HEK293 (cell line): ENCODE measurements around the gene SLITRK5.

ENCODE experiments used
- PRDM10 ChIP-seq: fragments of 450-650 bp; formaldehyde crosslinking; IDR thresholded peaks from 2 replicates; pipeline ENCODE4 v1.5.1; 2016; ENCODE audit warnings: missing biosample characterization, missing genetic modification characterization
- ZNF639 ChIP-seq: fragments of 450-650 bp; formaldehyde crosslinking; IDR thresholded peaks from 2 replicates; pipeline ENCODE4 v1.5.1; 2016; ENCODE audit warnings: missing biosample characterization, missing genetic modification characterization

GRCh38 chr13:87661471-87661870, 9.7 kb upstream of the SLITRK5 start:
- TF ChIP-seq ZNF639 (tag by site-specific recombination) = no peak
- TF ChIP-seq PRDM10 (tag by site-specific recombination) = no peak
